Measurements from ENCODE around the gene TAAR9.

The TAAR9 gene

GRCh38 chr6:132491881-132492280 lies 46.2 kb upstream of the TAAR9 start:
- Histone ChIP-seq H3K4me1 (ENCODE audit: control insufficient read depth in 1 of 2, insufficient read depth in 1 of 2, low read depth in 1 of 2, low read length in 1 of 2) (peaks cover 40% of the 10 kb centered on the region in 2 experiments), H3K27ac (peak overlapping the region; percentile 19), H3K36me3 (peaks cover 17% of the 10 kb centered on the region)

GRCh38 chr6:132494954-132495353 lies 43.1 kb upstream of the TAAR9 start:
- no peak overlapping the region for H3K4me3 ChIP-seq (ENCODE audit: low read depth in 1 of 2, low read length in 1 of 2)
- no peak for TF ChIP-seq CTCF (IDR thresholded peaks at IDR 0.05)
- peaks cover 35% of the 10 kb centered on the region for H3K36me3 ChIP-seq
- H3K27ac ChIP-seq = no peak overlapping the region
- H3K27me3 ChIP-seq = no peaks in the 10 kb centered on the region
- no peaks in the 10 kb centered on the region for H3K9me3 ChIP-seq
- H3K4me1 ChIP-seq (ENCODE audit: control insufficient read depth in 1 of 2, insufficient read depth in 1 of 2, low read depth in 1 of 2, low read length in 1 of 2) = peaks cover 45 to 56% of the 10 kb centered on the region in 2 experiments

More at GRCh38 chr6:132491881-132492280, 46.2 kb upstream of the TAAR9 start:
- H3K9me3 ChIP-seq = no peaks in the 10 kb centered on the region
- no peaks in the 10 kb centered on the region for H3K27me3 ChIP-seq
- no peak for TF ChIP-seq CTCF (IDR thresholded peaks at IDR 0.05)
- H3K4me3 ChIP-seq (ENCODE audit: low read depth in 1 of 2, low read length in 1 of 2) = no peak overlapping the region

- H3K4me1 ChIP-seq (ENCODE audit: control insufficient read depth in 1 of 2, insufficient read depth in 1 of 2, low read depth in 1 of 2, low read length in 1 of 2) = peaks cover 45 to 56% of the 10 kb centered on the region in 2 experiments
Observed at GRCh38 chr6:132495604-132496079, 42.4 kb upstream of the TAAR9 start.

GRCh38 chr6:132496519-132497180 lies 41.4 kb upstream of the TAAR9 start:
- H3K4me1 ChIP-seq (ENCODE audit: control insufficient read depth in 1 of 2, insufficient read depth in 1 of 2, low read depth in 1 of 2, low read length in 1 of 2) = peaks cover 38 to 52% of the 10 kb centered on the region in 2 experiments
- no peaks in the 10 kb centered on the region for H3K9me3 ChIP-seq
- no peak for TF ChIP-seq CTCF (IDR thresholded peaks at IDR 0.05)
- no peaks in the 10 kb centered on the region for H3K27me3 ChIP-seq
- no peak overlapping the region for H3K4me3 ChIP-seq (ENCODE audit: low read depth in 1 of 2, low read length in 1 of 2)
- H3K36me3 ChIP-seq = peaks cover 48% of the 10 kb centered on the region
- H3K27ac ChIP-seq = no peak overlapping the region

More at GRCh38 chr6:132495604-132496079, 42.4 kb upstream of the TAAR9 start:
- H3K4me3 ChIP-seq (ENCODE audit: low read depth in 1 of 2, low read length in 1 of 2) = no peak overlapping the region
- peaks cover 38% of the 10 kb centered on the region for H3K36me3 ChIP-seq
- H3K27ac ChIP-seq = no peak overlapping the region
- no peaks in the 10 kb centered on the region for H3K27me3 ChIP-seq
- TF ChIP-seq CTCF (IDR thresholded peaks at IDR 0.05) = no peak
- H3K9me3 ChIP-seq = no peaks in the 10 kb centered on the region

- H3K27ac ChIP-seq = peak overlapping the region; percentile 68
- H3K4me3 ChIP-seq (ENCODE audit: low read depth in 1 of 2, low read length in 1 of 2) = no peak overlapping the region
- no peaks in the 10 kb centered on the region for H3K9me3 ChIP-seq
- TF ChIP-seq CTCF (IDR thresholded peaks at IDR 0.05) = no peak
- H3K4me1 ChIP-seq (ENCODE audit: control insufficient read depth in 1 of 2, insufficient read depth in 1 of 2, low read depth in 1 of 2, low read length in 1 of 2) = peaks cover 34 to 46% of the 10 kb centered on the region in 2 experiments
- H3K36me3 ChIP-seq = peaks cover 56% of the 10 kb centered on the region
- H3K27me3 ChIP-seq = no peaks in the 10 kb centered on the region
Observed at GRCh38 chr6:132498638-132499037, 39.4 kb upstream of the TAAR9 start.

All from neutrophil (primary cell).